Gastrocnemius medialis (tissue), 4 donors: ENCODE results near the gene CDH4. TPM values are rescaled to one million over a fixed set of nuclear protein-coding genes. Genes with fewer than 3 reads are reported as not detected.

Experiments used
- ATAC-seq, 2 donors: fragments of 150-250 bp; one replicate each; pipeline ENCODE4 v1.9.1; 2016
- DNase-seq, 2 donors: peaks; one replicate each; pipeline ENCODE4 v3.0.0-alpha.2; 2019
- H3K27ac ChIP-seq, 4 donors: fragments of 200-600 bp; sonication (generic); 1 replicate in 1 of 4; 2 replicates in 3 of 4; pipeline ENCODE4 v1.5.1; 2016 to 2018; ENCODE audit warnings: mild to moderate bottlenecking in 2 of 4, moderate library complexity in 1 of 4
- H3K27me3 ChIP-seq, 3 donors: fragments of 200-600 bp; sonication (generic) in 2 of 3; 1 replicate in 1 of 3; 2 replicates in 2 of 3; pipeline versions ENCODE4 v1.5.1 to v1.6.0; 2016 to 2019; ENCODE audit warnings: mild to moderate bottlenecking in 1 of 3, moderate library complexity in 1 of 3
- H3K36me3 ChIP-seq, 2 donors: fragments of 200-600 bp; sonication (generic) in 1 of 2; one replicate each; pipeline ENCODE4 v1.5.1; 2017 to 2018
- H3K4me1 ChIP-seq, 2 donors: fragments of 200-600 bp; sonication (generic) in 1 of 2; one replicate each; pipeline ENCODE4 v1.5.1; 2016 to 2017; ENCODE audit warnings: mild to moderate bottlenecking in 2 of 2
- H3K4me3 ChIP-seq, 4 donors: fragments of 200-600 bp; sonication (generic) in 3 of 4; 1 replicate in 1 of 4; 2 replicates in 3 of 4; pipeline ENCODE4 v1.5.1; 2016 to 2019; ENCODE audit warnings: mild to moderate bottlenecking in 2 of 4
- H3K9me3 ChIP-seq, 3 donors: fragments of 200-600 bp; sonication (generic) in 2 of 3; 1 replicate in 1 of 3; 2 replicates in 2 of 3; pipeline ENCODE4 v1.5.1; 2016 to 2019
- CTCF ChIP-seq, 5 experiments: fragments of 450-650 bp in 3 of 5; fragments of 200-600 bp in 2 of 5; sonication (generic) in 2 of 5; IDR thresholded peaks in 4 of 5; conservative IDR thresholded peaks in 1 of 5; 1 replicate in 4 of 5; 2 replicates in 1 of 5; pipeline ENCODE4 v1.5.1; 2016 to 2019; ENCODE audit warnings: antibody characterized with exemption in 5 of 5, mild to moderate bottlenecking in 3 of 5, moderate library complexity in 3 of 5
- POLR2A ChIP-seq, 2 donors: fragments of 450-650 bp; IDR thresholded peaks; one replicate each; pipeline ENCODE4 v1.6.1; 2017; ENCODE audit warnings: antibody characterized with exemption in 2 of 2, mild to moderate bottlenecking in 2 of 2, moderate library complexity in 2 of 2
- in situ Hi-C, 4 donors: fragments of 200-750 bp; cut with MboI; loops; one replicate each; pipeline versions ENCODE4 v1.15.0 to v1.8.0; 2017; ENCODE audit warnings: low sequenced_read_pairs in 4 of 4
- intact Hi-C: fragments of 100-400 bp; cut with DNase I; formaldehyde crosslinking; loops from one replicate; pipeline ENCODE4 v1.15.1; 2023; ENCODE audit warnings: low total_unique reads
- total RNA-seq, 4 donors: library from RNA; depleted of rRNA; stranded (reverse); fragments of >200 nt; gene quantifications; one replicate each; pipeline versions ENCODE4 v1.1.0 to v1.2.3, GENCODE V29; 2016

Gene CDH4
- total RNA-seq, 4 donors from 2014 or later: 0.38 to 1.2 (median 0.86) TPM

- Histone ChIP-seq H3K9me3 (peaks cover 0 to 6% (median 0%) of the 10 kb centered on the region in 3 donors), H3K27me3 (no peaks in the 10 kb centered on the region), H3K27ac (no peak overlapping the region), H3K4me1 (no peaks in the 10 kb centered on the region), H3K4me3 (no peak overlapping the region), H3K36me3 (no peaks in the 10 kb centered on the region)
- in situ Hi-C loops (no loop called here), intact Hi-C loops (no loop called here)
- DNase-seq (no peak), ATAC-seq (no peak)
- TF ChIP-seq CTCF (IDR thresholded peaks at IDR 0.05 in 4 of 5, conservative IDR thresholded peaks at IDR 0.05 in 1 of 5) (no peak), POLR2A (IDR thresholded peaks at IDR 0.05) (no peak)
These were observed 496.3 kb downstream of the CDH4 start for GRCh38 chr20:61748376-61748775.

GRCh38 chr20:61749406-61750075 lies 497.5 kb downstream of the CDH4 start:
- in situ Hi-C loops: no loop called here
- no peak for DNase-seq
- H3K4me3 ChIP-seq: no peak overlapping the region

GRCh38 chr20:61750093-61750492 lies 498.0 kb downstream of the CDH4 start:
- intact Hi-C loops: no loop called here

More at GRCh38 chr20:61749406-61750075, 497.5 kb downstream of the CDH4 start:
- H3K36me3 ChIP-seq: no peaks in the 10 kb centered on the region
- H3K9me3 ChIP-seq: peaks cover 0 to 6% (median 0%) of the 10 kb centered on the region in 3 donors
- TF ChIP-seq CTCF (IDR thresholded peaks at IDR 0.05 in 4 of 5, conservative IDR thresholded peaks at IDR 0.05 in 1 of 5): no peak
- TF ChIP-seq POLR2A (IDR thresholded peaks at IDR 0.05): no peak
- no peak overlapping the region for H3K27ac ChIP-seq
- H3K27me3 ChIP-seq: no peaks in the 10 kb centered on the region
- ATAC-seq: no peak
- intact Hi-C loops: no loop called here
- no peaks in the 10 kb centered on the region for H3K4me1 ChIP-seq

GRCh38 chr20:61752576-61752975 lies 500.5 kb downstream of the CDH4 start:
- intact Hi-C loops (no loop called here), in situ Hi-C loops (no loop called here)
- ATAC-seq (no peak), DNase-seq (no peak)
- H3K36me3 ChIP-seq: no peaks in the 10 kb centered on the region
- no peak overlapping the region for H3K27ac ChIP-seq
- peaks cover 0 to 6% (median 0%) of the 10 kb centered on the region in 3 donors for H3K9me3 ChIP-seq
- H3K4me3 ChIP-seq: no peak overlapping the region
- no peaks in the 10 kb centered on the region for H3K4me1 ChIP-seq
- TF ChIP-seq CTCF (IDR thresholded peaks at IDR 0.05 in 4 of 5, conservative IDR thresholded peaks at IDR 0.05 in 1 of 5): no peak
- TF ChIP-seq POLR2A (IDR thresholded peaks at IDR 0.05): no peak
- H3K27me3 ChIP-seq: no peaks in the 10 kb centered on the region

More at GRCh38 chr20:61750093-61750492, 498.0 kb downstream of the CDH4 start:
- Histone ChIP-seq H3K9me3 (peaks cover 0 to 6% (median 0%) of the 10 kb centered on the region in 3 donors), H3K36me3 (no peaks in the 10 kb centered on the region), H3K27ac (no peak overlapping the region), H3K27me3 (no peaks in the 10 kb centered on the region), H3K4me3 (no peak overlapping the region), H3K4me1 (no peaks in the 10 kb centered on the region)
- ATAC-seq (no peak), DNase-seq (no peak)
- TF ChIP-seq CTCF (IDR thresholded peaks at IDR 0.05 in 4 of 5, conservative IDR thresholded peaks at IDR 0.05 in 1 of 5) (no peak), POLR2A (IDR thresholded peaks at IDR 0.05) (no peak)
- in situ Hi-C loops: no loop called here
